Measurements from ENCODE around the gene SLC40A1. TPM values are rescaled to one million over a fixed set of nuclear protein-coding genes. Genes with fewer than 3 reads are reported as not detected.
A peak's percentile ranks its signal among the peaks of the same experiment; 100 is the strongest.

SLC40A1 gene
- total and polyA plus RNA-seq, 10 of the 15 experiments (the other 5 are each of a cell fraction or from before 2014, with no cell fraction given) = 0.01 to 0.38 (median 0.08) TPM; not detected in 7

DNA sequence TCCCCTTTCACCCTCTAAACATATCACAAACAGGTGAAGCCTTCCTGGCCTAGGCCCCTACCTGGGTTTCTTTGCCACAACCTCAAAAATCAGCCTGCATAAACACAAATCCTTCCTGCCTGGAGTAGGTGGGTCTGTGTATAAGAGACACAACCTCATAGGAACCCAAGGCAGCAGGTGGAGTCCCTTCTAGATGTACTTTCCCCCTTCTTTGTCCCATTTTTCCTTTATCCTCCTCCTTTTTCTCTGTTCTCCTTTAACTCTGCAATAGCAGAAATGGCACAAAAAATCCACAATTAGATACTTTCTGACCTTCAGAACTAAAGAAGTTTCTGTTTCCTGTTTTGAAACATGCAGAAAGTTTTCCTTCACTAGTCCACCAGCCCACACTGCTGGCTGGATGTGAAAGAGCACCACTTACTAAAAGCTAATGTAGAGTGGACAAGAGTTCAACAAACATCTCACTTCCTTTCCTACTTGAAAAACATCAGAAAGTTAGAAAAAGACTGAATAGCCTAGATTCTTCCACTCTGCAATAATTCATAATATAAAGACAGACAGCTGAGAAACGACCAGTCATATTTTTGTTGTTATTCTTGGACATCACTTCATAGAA, 11.2 kb downstream of the SLC40A1 start:
- ChIA-PET SMC1A (ENCODE audit: uncharacterized antibody, unreplicated experiment) (interaction anchor here (1.2 to 1.8 kb wide), 2 partner anchors 43 to 124 kb away, joined by 3 to 5 read pairs; no protein-coding TSS in a partner anchor), CTCF (no interaction called here), POLR2A (no interaction called here), RAD21 (ENCODE audit: unreplicated experiment) (no interaction called here)
- in situ Hi-C loops (cut with MboI) = no loop called here
- ATAC-seq (peak; percentile 57), DNase-seq (ENCODE audit: low read depth, low spot score) (no peak), FAIRE-seq (peak; percentile 23)
- Histone ChIP-seq H4K20me1 (ENCODE audit: control insufficient read depth, insufficient read depth) (no peaks in the 10 kb centered on the region), H3K36me3 (ENCODE audit: control insufficient read depth in 2 of 2, insufficient read depth in 2 of 2, low read length in 1 of 2) (no peaks in the 10 kb centered on the region), H3K9me3 (replicated peaks; ENCODE audit: control insufficient read depth, insufficient read depth, low read length) (no peaks in the 10 kb centered on the region), H3K27me3 (replicated peaks in 1 of 2; ENCODE audit: control insufficient read depth in 2 of 2, insufficient read depth in 2 of 2, low read length in 1 of 2) (no peaks in the 10 kb centered on the region), H3K27ac (ENCODE audit: control insufficient read depth, insufficient read depth) (no peak overlapping the region), H3K4me3 (no peak overlapping the region), H3K4me2 (ENCODE audit: control insufficient read depth, insufficient read depth) (no peak overlapping the region), H3K79me2 (ENCODE audit: control insufficient read depth, insufficient read depth, low read length) (no peaks in the 10 kb centered on the region), H2AFZ (ENCODE audit: control insufficient read depth, low read depth, low read length) (no peak overlapping the region), H3K4me1 (ENCODE audit: control insufficient read depth, insufficient read depth, low read length) (peaks cover 3% of the 10 kb centered on the region; the same call in 1 of the 2 replicates), H3K9ac (ENCODE audit: control insufficient read depth, insufficient read depth, low read length) (no peak overlapping the region)
- intact Hi-C loops (cut with micrococcal nuclease; ENCODE audit: unreplicated experiment) = no loop called here
- 0% methylated on average over 1 of the region's 1 CpG for WGBS (ENCODE audit: insufficient coverage, insufficient replicate concordance, low lambda C conversion rate, missing lambda C conversion rate)
- no TSS peak for BruUV-seq (replicated peaks)
- TF ChIP-seq, protein P1, sequence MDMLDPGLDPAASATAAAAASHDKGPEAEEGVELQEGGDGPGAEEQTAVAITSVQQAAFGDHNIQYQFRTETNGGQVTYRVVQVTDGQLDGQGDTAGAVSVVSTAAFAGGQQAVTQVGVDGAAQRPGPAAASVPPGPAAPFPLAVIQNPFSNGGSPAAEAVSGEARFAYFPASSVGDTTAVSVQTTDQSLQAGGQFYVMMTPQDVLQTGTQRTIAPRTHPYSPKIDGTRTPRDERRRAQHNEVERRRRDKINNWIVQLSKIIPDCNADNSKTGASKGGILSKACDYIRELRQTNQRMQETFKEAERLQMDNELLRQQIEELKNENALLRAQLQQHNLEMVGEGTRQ (IDR thresholded peaks at IDR 0.05; ENCODE audit: borderline replicate concordance, low read depth, low read length) = no peak
- TF ChIP-seq, protein P2, sequence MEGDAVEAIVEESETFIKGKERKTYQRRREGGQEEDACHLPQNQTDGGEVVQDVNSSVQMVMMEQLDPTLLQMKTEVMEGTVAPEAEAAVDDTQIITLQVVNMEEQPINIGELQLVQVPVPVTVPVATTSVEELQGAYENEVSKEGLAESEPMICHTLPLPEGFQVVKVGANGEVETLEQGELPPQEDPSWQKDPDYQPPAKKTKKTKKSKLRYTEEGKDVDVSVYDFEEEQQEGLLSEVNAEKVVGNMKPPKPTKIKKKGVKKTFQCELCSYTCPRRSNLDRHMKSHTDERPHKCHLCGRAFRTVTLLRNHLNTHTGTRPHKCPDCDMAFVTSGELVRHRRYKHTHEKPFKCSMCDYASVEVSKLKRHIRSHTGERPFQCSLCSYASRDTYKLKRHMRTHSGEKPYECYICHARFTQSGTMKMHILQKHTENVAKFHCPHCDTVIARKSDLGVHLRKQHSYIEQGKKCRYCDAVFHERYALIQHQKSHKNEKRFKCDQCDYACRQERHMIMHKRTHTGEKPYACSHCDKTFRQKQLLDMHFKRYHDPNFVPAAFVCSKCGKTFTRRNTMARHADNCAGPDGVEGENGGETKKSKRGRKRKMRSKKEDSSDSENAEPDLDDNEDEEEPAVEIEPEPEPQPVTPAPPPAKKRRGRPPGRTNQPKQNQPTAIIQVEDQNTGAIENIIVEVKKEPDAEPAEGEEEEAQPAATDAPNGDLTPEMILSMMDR (IDR thresholded peaks at IDR 0.05 in 2 of 3, conservative IDR thresholded peaks at IDR 0.05 in 1 of 3; ENCODE audit: control insufficient read depth in 2 of 3, extremely low read depth in 1 of 3, insufficient read depth in 1 of 3, low read depth in 3 of 3, low read length in 3 of 3) = no peak
- TF ChIP-seq POLR2AphosphoS2 (IDR thresholded peaks at IDR 0.05; ENCODE audit: low read depth, low read length) (no peak), ZNF622 (IDR thresholded peaks at IDR 0.05) (no peak), MXI1 (IDR thresholded peaks at IDR 0.05; ENCODE audit: low read depth, low read length) (no peak), YY1 (IDR thresholded peaks at IDR 0.05; ENCODE audit: low read depth, low read length) (no peak), MTA3 (IDR thresholded peaks at IDR 0.05; ENCODE audit: borderline replicate concordance, low read length) (no peak), ZNF217 (IDR thresholded peaks at IDR 0.05) (no peak), SREBF2 (IDR thresholded peaks at IDR 0.05; ENCODE audit: low read length) (no peak), LARP7 (IDR thresholded peaks at IDR 0.05) (no peak), SP1 (IDR thresholded peaks at IDR 0.05; ENCODE audit: low read depth, low read length) (no peak), CREM (IDR thresholded peaks at IDR 0.05; ENCODE audit: low read depth) (no peak), RELA (IDR thresholded peaks at IDR 0.05; ENCODE audit: borderline replicate concordance, partially characterized antibody) (no peak)
- TF ChIP-seq, protein P3, sequence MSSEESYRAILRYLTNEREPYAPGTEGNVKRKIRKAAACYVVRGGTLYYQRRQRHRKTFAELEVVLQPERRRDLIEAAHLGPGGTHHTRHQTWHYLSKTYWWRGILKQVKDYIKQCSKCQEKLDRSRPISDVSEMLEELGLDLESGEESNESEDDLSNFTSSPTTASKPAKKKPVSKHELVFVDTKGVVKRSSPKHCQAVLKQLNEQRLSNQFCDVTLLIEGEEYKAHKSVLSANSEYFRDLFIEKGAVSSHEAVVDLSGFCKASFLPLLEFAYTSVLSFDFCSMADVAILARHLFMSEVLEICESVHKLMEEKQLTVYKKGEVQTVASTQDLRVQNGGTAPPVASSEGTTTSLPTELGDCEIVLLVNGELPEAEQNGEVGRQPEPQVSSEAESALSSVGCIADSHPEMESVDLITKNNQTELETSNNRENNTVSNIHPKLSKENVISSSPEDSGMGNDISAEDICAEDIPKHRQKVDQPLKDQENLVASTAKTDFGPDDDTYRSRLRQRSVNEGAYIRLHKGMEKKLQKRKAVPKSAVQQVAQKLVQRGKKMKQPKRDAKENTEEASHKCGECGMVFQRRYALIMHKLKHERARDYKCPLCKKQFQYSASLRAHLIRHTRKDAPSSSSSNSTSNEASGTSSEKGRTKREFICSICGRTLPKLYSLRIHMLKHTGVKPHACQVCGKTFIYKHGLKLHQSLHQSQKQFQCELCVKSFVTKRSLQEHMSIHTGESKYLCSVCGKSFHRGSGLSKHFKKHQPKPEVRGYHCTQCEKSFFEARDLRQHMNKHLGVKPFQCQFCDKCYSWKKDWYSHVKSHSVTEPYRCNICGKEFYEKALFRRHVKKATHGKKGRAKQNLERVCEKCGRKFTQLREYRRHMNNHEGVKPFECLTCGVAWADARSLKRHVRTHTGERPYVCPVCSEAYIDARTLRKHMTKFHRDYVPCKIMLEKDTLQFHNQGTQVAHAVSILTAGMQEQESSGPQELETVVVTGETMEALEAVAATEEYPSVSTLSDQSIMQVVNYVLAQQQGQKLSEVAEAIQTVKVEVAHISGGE (CRISPR knock-in tag; IDR thresholded peaks at IDR 0.05) = no peak
- TF ChIP-seq, protein P4, sequence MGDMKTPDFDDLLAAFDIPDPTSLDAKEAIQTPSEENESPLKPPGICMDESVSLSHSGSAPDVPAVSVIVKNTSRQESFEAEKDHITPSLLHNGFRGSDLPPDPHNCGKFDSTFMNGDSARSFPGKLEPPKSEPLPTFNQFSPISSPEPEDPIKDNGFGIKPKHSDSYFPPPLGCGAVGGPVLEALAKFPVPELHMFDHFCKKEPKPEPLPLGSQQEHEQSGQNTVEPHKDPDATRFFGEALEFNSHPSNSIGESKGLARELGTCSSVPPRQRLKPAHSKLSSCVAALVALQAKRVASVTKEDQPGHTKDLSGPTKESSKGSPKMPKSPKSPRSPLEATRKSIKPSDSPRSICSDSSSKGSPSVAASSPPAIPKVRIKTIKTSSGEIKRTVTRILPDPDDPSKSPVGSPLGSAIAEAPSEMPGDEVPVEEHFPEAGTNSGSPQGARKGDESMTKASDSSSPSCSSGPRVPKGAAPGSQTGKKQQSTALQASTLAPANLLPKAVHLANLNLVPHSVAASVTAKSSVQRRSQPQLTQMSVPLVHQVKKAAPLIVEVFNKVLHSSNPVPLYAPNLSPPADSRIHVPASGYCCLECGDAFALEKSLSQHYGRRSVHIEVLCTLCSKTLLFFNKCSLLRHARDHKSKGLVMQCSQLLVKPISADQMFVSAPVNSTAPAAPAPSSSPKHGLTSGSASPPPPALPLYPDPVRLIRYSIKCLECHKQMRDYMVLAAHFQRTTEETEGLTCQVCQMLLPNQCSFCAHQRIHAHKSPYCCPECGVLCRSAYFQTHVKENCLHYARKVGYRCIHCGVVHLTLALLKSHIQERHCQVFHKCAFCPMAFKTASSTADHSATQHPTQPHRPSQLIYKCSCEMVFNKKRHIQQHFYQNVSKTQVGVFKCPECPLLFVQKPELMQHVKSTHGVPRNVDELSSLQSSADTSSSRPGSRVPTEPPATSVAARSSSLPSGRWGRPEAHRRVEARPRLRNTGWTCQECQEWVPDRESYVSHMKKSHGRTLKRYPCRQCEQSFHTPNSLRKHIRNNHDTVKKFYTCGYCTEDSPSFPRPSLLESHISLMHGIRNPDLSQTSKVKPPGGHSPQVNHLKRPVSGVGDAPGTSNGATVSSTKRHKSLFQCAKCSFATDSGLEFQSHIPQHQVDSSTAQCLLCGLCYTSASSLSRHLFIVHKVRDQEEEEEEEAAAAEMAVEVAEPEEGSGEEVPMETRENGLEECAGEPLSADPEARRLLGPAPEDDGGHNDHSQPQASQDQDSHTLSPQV (IDR thresholded peaks at IDR 0.05) = no peak

Measured in GM12878 (cell line).